Vagina (tissue), 2 donors: ENCODE measurements around the gene SGSM1. TPM values are rescaled to one million over a fixed set of nuclear protein-coding genes. Genes with fewer than 3 reads are reported as not detected.
"Not testable (repeated sequence)": the region's sequence is repeated elsewhere in the genome, so short reads cannot be mapped to it uniquely, and the experiment has no call there.

ENCODE experiments used
- DNase-seq, 2 donors: peaks; one replicate each; pipeline ENCODE4 v3.0.0-alpha.2; 2017; ENCODE audit errors: extremely low spot score in 2 of 2
- H3K27ac ChIP-seq: fragments of 200-600 bp; sonication (generic); one replicate; pipeline ENCODE4 v1.5.1; 2019
- H3K27me3 ChIP-seq: fragments of 200-600 bp; sonication (generic); one replicate; pipeline ENCODE4 v1.5.1; 2019
- H3K36me3 ChIP-seq, 2 donors: fragments of 200-600 bp; sonication (generic); one replicate each; pipeline ENCODE4 v1.5.1; 2017 to 2019
- H3K4me1 ChIP-seq: fragments of 200-600 bp; sonication (generic); one replicate; pipeline ENCODE4 v1.5.1; 2019
- H3K4me3 ChIP-seq, 2 donors: fragments of 200-600 bp; sonication (generic); 1 replicate in 1 of 2; 2 replicates in 1 of 2; pipeline ENCODE4 v1.5.1; 2016 to 2019
- H3K9me3 ChIP-seq: fragments of 200-600 bp; sonication (generic); one replicate; pipeline ENCODE4 v1.5.1; 2019
- CTCF ChIP-seq, 3 experiments: fragments of 450-650 bp in 2 of 3; fragments of 200-600 bp in 1 of 3; sonication (generic) in 1 of 3; IDR thresholded peaks; one replicate each; pipeline ENCODE4 v1.5.1; 2017 to 2019; ENCODE audit warnings: antibody characterized with exemption in 3 of 3, mild to moderate bottlenecking in 2 of 3, moderate library complexity in 2 of 3
- POLR2A ChIP-seq, 2 donors: fragments of 450-650 bp; IDR thresholded peaks; one replicate each; pipeline ENCODE4 v1.6.1; 2017; ENCODE audit warnings: antibody characterized with exemption in 2 of 2, mild to moderate bottlenecking in 2 of 2, moderate library complexity in 2 of 2
- POLR2AphosphoS5 ChIP-seq, 2 donors: sonication (generic); formaldehyde crosslinking; IDR thresholded peaks; one replicate each; pipeline ENCODE4 v1.9.0; 2017; ENCODE audit warnings: antibody characterized with exemption in 2 of 2, mild to moderate bottlenecking in 2 of 2, low read depth in 1 of 2; ENCODE audit not compliant: insufficient read depth in 1 of 2
- intact Hi-C: fragments of 100-400 bp; cut with DNase I; formaldehyde crosslinking; loops from one replicate; pipeline ENCODE4 v1.15.1; 2023
- total RNA-seq: library from RNA; depleted of rRNA; stranded (reverse); fragments of >200 nt; gene quantifications from one replicate; pipeline ENCODE4 v1.2.3, GENCODE V29; 2016

Gene SGSM1
- total RNA-seq, 1 donor from 2014 or later = 2.9 TPM

- Histone ChIP-seq H3K4me1 (no peaks in the 10 kb centered on the region), H3K27ac (no peak overlapping the region), H3K9me3 (no peaks in the 10 kb centered on the region), H3K27me3 (no peaks in the 10 kb centered on the region), H3K4me3 (no peak overlapping the region), H3K36me3 (peaks cover 0 to 14% of the 10 kb centered on the region in 2 donors)
- TF ChIP-seq POLR2AphosphoS5 (IDR thresholded peaks at IDR 0.05; ENCODE audit: insufficient read depth in 1 of 2, low read depth in 1 of 2) (no peak), POLR2A (IDR thresholded peaks at IDR 0.05) (no peak), CTCF (IDR thresholded peaks at IDR 0.05) (no peak)
- intact Hi-C loops = no loop called here
- no peak for DNase-seq
Observed at GRCh38 chr22:24901448-24901847, 95.4 kb downstream of the SGSM1 start.

GRCh38 chr22:24905909-24906308 is 99.9 kb downstream of the SGSM1 start:
- H3K27me3 ChIP-seq = no peaks in the 10 kb centered on the region
- no peak for DNase-seq
- no peak for TF ChIP-seq CTCF (IDR thresholded peaks at IDR 0.05)
- H3K4me3 ChIP-seq = no peak overlapping the region
- intact Hi-C loops = no loop called here
- H3K36me3 ChIP-seq = peaks cover 0 to 9% of the 10 kb centered on the region in 2 donors
- H3K27ac ChIP-seq = no peak overlapping the region
- H3K4me1 ChIP-seq = no peaks in the 10 kb centered on the region
- no peaks in the 10 kb centered on the region for H3K9me3 ChIP-seq

- H3K27ac ChIP-seq, DNase-seq, intact Hi-C loops, H3K27me3 ChIP-seq, H3K4me1 ChIP-seq, H3K36me3 ChIP-seq, H3K4me3 ChIP-seq, H3K9me3 ChIP-seq: not testable (repeated sequence)
Observed at GRCh38 chr22:24907101-24907500, 101.1 kb downstream of the SGSM1 start.

GRCh38 chr22:24920029-24920428 is 114.0 kb downstream of the SGSM1 start:
- Histone ChIP-seq H3K36me3 (no peaks in the 10 kb centered on the region), H3K4me1 (no peaks in the 10 kb centered on the region), H3K9me3 (no peaks in the 10 kb centered on the region), H3K27ac (no peak overlapping the region), H3K4me3 (no peak overlapping the region), H3K27me3 (no peaks in the 10 kb centered on the region)
- TF ChIP-seq POLR2AphosphoS5 (IDR thresholded peaks at IDR 0.05; ENCODE audit: insufficient read depth in 1 of 2, low read depth in 1 of 2) (no peak), CTCF (IDR thresholded peaks at IDR 0.05) (no peak), POLR2A (IDR thresholded peaks at IDR 0.05) (no peak)
- DNase-seq = no peak
- intact Hi-C loops = no loop called here

GRCh38 chr22:24925586-24926427 is 119.8 kb downstream of the SGSM1 start:
- Histone ChIP-seq H3K27me3 (no peaks in the 10 kb centered on the region), H3K9me3 (no peaks in the 10 kb centered on the region), H3K4me3 (no peak overlapping the region), H3K27ac (no peak overlapping the region), H3K4me1 (no peaks in the 10 kb centered on the region), H3K36me3 (no peaks in the 10 kb centered on the region)
- no peak for TF ChIP-seq POLR2AphosphoS5 (IDR thresholded peaks at IDR 0.05; ENCODE audit: insufficient read depth in 1 of 2, low read depth in 1 of 2)
- TF ChIP-seq POLR2A (IDR thresholded peaks at IDR 0.05) = no peak
- TF ChIP-seq CTCF (IDR thresholded peaks at IDR 0.05) = no peak
- intact Hi-C loops = no loop called here
- DNase-seq = no peak
